ENCODE data around the gene ZNF107.
A peak's percentile ranks its signal among the peaks of the same experiment; 100 is the strongest.
"Not testable (repeated sequence)": the region's sequence is repeated elsewhere in the genome, so short reads cannot be mapped to it uniquely, and the experiment has no call there.

Gene ZNF107

DNA sequence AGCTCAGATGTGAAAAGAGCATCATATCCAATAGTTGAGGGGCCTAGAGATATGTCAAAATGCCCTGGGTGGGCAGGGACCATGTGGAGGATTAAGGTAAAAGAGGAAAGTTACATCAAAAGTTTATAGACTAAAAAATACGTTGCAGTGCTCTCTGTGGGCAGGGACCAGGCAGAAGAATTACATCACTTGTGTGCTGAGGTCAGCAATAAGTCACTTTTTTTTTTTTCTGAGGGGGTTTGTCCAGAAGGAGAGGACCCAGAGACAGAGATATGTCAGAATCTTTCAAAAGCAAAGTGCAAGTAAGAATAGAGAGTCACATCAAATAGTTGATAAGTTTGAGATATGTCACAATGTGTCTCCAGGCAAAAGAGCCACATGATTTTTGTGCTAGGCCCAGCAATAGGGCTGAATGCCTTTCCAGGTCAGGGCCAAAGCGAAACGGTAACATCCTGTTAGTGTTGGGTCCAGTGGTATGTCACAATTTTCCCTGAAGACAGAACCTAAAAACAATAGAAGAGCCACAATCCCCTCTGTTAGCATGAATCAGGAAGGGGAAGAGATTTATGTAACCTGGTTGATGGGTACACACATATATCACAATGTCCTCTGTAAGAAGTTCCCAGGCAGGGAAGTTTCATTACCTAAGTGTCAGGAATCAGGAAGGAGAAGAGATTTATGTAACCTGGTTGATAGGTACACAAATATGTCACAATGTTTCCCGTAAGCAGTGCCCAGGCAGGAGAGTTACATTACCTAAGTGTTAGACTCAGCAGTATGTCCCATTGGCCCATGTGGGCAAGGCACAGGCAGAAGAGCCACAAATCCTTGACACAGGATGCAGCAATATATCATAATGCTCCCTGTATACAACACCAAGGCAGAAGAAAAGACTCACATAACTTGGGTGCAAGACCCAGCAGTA lies 28.1 kb upstream of the ZNF107 start:
- no peaks in the 10 kb centered on the region for H3K4me1 Mint-ChIP-seq
- no peaks in the 10 kb centered on the region for H3K9me3 Mint-ChIP-seq
- H3K36me3 Mint-ChIP-seq, result no peaks in the 10 kb centered on the region
- H3K27me3 Mint-ChIP-seq, result no peaks in the 10 kb centered on the region
- H3K27ac Mint-ChIP-seq, result no peak overlapping the region
- no peak for ATAC-seq
- no peak overlapping the region for H3K4me3 Mint-ChIP-seq

DNA sequence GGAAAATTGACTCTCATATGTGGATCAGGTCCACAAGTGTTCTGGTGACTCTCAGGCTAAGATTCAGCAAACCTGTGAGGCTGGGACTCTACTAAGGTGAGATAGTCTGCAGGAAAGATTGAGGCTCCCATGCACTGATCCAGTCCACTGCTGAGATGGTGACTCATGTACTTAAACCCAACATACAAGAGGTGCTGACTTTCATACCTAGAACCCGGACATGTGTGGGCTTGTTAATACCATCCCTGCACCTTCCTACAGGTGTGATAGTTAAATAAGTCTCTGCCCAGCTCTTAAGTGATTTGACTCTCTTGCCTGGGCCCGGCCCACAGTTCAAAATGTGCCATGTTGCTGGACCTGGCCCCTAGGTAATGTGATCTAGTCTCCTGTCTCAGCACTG lies 27.1 kb upstream of the ZNF107 start:
- ATAC-seq, result no peak
- Mint-ChIP-seq H3K27ac (peak overlapping the region; percentile 2), H3K9me3 (peaks cover 4% of the 10 kb centered on the region), H3K36me3 (no peaks in the 10 kb centered on the region), H3K4me3 (no peak overlapping the region), H3K27me3 (no peaks in the 10 kb centered on the region), H3K4me1 (no peaks in the 10 kb centered on the region)

- H3K36me3 Mint-ChIP-seq, result no peaks in the 10 kb centered on the region
- no peak overlapping the region for H3K4me3 Mint-ChIP-seq
- peak; percentile 32 for ATAC-seq
- no peaks in the 10 kb centered on the region for H3K4me1 Mint-ChIP-seq
- H3K27ac Mint-ChIP-seq, result peak overlapping the region; percentile 2
- no peaks in the 10 kb centered on the region for H3K27me3 Mint-ChIP-seq
- peaks cover 4% of the 10 kb centered on the region for H3K9me3 Mint-ChIP-seq
Measured at GRCh38 chr7:64639267-64640001, 26.5 kb upstream of the ZNF107 start.

- Mint-ChIP-seq H3K27me3 (no peaks in the 10 kb centered on the region), H3K36me3 (no peaks in the 10 kb centered on the region), H3K27ac (peak overlapping the region; percentile 14), H3K9me3 (peaks cover 4% of the 10 kb centered on the region), H3K4me3 (no peak overlapping the region), H3K4me1 (no peaks in the 10 kb centered on the region)
- no peak for ATAC-seq
Measured at GRCh38 chr7:64640504-64640903, 25.4 kb upstream of the ZNF107 start.

GRCh38 chr7:64642046-64642445 lies 23.9 kb upstream of the ZNF107 start:
- peaks cover 4% of the 10 kb centered on the region for H3K9me3 Mint-ChIP-seq
- H3K27me3 Mint-ChIP-seq, result no peaks in the 10 kb centered on the region
- H3K27ac Mint-ChIP-seq, result no peak overlapping the region
- H3K4me1 Mint-ChIP-seq, result no peaks in the 10 kb centered on the region
- ATAC-seq, result no peak
- no peaks in the 10 kb centered on the region for H3K36me3 Mint-ChIP-seq
- H3K4me3 Mint-ChIP-seq, result no peak overlapping the region

DNA sequence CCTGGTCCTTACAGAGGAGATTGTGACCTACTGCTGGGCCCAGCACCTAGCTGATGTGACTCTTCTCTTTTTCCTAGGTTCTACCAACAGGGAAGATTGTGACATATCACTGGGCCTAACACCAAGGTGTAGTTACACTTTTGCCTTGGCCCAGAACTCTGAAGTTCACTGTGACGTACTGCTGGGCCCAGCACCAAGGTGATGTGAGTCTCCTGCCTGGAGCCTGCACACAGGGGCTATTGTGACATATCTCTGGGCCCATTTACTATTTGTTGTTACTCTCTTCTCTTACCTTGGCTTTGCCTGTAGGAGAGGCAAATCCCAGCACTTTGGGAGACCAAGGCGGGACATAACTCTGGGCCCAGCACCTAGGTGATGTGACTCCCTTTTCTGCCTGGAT lies 23.1 kb upstream of the ZNF107 start:
- no peaks in the 10 kb centered on the region for H3K36me3 Mint-ChIP-seq
- no peaks in the 10 kb centered on the region for H3K4me1 Mint-ChIP-seq
- H3K27me3 Mint-ChIP-seq, result no peaks in the 10 kb centered on the region
- no peak overlapping the region for H3K4me3 Mint-ChIP-seq
- peaks cover 4% of the 10 kb centered on the region for H3K9me3 Mint-ChIP-seq
- H3K27ac Mint-ChIP-seq, result no peak overlapping the region
- ATAC-seq, result no peak

DNA sequence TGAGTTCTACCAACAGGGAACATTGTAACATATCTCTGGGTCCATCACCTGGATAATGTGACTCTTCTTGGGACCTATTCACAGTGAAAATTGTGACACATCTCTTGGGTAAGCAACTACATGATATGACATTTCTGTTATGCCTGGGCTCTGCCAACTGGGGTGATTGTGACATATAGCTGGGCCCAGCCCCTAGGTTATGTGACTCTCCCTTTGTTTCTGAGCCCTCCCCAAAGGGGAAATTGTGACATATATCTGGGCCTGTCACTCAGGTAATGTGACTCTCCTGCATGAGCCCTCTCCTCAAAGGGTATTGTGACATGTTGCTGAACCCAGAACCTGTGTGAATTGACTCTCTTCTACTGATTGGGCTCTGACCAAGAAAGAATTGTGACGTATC lies 22.4 kb upstream of the ZNF107 start:
- Mint-ChIP-seq H3K4me1 (no peaks in the 10 kb centered on the region), H3K27me3 (no peaks in the 10 kb centered on the region), H3K36me3 (no peaks in the 10 kb centered on the region), H3K4me3 (no peak overlapping the region), H3K27ac (no peak overlapping the region), H3K9me3 (peaks cover 4% of the 10 kb centered on the region)
- no peak for ATAC-seq

GRCh38 chr7:64651203-64651602 lies 14.7 kb upstream of the ZNF107 start:
- H3K4me3 Mint-ChIP-seq, result no peak overlapping the region
- H3K4me1 Mint-ChIP-seq, result no peaks in the 10 kb centered on the region
- H3K36me3 Mint-ChIP-seq, result no peaks in the 10 kb centered on the region
- H3K27me3 Mint-ChIP-seq, result no peaks in the 10 kb centered on the region
- H3K27ac Mint-ChIP-seq, result no peak overlapping the region
- H3K9me3 Mint-ChIP-seq, result peaks cover 3% of the 10 kb centered on the region
- no peak for ATAC-seq

GRCh38 chr7:64651632-64652165 lies 14.2 kb upstream of the ZNF107 start:
- no peak overlapping the region for H3K4me3 Mint-ChIP-seq
- H3K4me1 Mint-ChIP-seq, result no peaks in the 10 kb centered on the region
- H3K27me3 Mint-ChIP-seq, result no peaks in the 10 kb centered on the region
- no peak overlapping the region for H3K27ac Mint-ChIP-seq
- H3K9me3 Mint-ChIP-seq, result peaks cover 3% of the 10 kb centered on the region
- no peak for ATAC-seq
- H3K36me3 Mint-ChIP-seq, result no peaks in the 10 kb centered on the region

GRCh38 chr7:64653721-64654401 lies 12.1 kb upstream of the ZNF107 start:
- no peak overlapping the region for H3K4me3 Mint-ChIP-seq
- no peaks in the 10 kb centered on the region for H3K27me3 Mint-ChIP-seq
- ATAC-seq, result no peak
- H3K36me3 Mint-ChIP-seq, result no peaks in the 10 kb centered on the region
- no peak overlapping the region for H3K27ac Mint-ChIP-seq
- H3K9me3 Mint-ChIP-seq, result peaks cover 3% of the 10 kb centered on the region
- no peaks in the 10 kb centered on the region for H3K4me1 Mint-ChIP-seq

DNA sequence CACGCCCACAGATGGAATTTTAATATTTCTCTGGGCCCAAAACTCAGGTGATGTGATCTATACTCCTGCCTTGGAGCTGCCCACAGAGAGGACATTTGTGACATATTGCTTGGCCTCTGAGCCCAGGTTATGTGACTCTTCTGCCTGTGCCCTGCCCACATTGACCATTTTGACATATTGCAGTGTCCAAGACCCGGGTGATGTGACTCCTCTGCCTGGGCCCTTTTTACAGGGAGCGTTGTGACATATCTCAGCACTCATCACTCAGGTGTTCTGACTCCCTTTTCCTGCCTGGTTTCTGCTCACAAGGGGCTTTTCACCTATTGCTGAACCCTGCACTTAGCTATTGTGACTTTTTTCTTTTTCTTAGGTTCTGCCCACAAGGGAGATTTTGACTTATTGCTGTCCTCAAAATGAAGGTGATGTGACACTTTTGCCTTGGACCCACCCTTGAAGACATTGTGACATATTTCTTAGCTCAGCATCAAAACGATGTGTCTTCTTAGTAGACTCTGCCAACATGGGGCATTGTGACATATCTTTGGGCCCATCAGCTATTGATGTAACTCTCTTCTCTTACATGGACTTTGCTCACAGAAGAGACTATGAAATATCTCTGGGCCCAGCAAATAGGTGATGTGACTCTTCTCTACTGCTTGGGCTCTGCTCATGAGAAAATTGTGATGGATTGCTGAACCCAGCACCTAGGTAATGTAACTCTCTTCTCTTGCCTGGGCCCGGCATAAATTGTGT lies 11.0 kb upstream of the ZNF107 start:
- Mint-ChIP-seq H3K27ac (no peak overlapping the region), H3K9me3 (peaks cover 3% of the 10 kb centered on the region), H3K4me1 (no peaks in the 10 kb centered on the region), H3K4me3 (no peak overlapping the region), H3K27me3 (no peaks in the 10 kb centered on the region), H3K36me3 (no peaks in the 10 kb centered on the region)
- no peak for ATAC-seq

DNA sequence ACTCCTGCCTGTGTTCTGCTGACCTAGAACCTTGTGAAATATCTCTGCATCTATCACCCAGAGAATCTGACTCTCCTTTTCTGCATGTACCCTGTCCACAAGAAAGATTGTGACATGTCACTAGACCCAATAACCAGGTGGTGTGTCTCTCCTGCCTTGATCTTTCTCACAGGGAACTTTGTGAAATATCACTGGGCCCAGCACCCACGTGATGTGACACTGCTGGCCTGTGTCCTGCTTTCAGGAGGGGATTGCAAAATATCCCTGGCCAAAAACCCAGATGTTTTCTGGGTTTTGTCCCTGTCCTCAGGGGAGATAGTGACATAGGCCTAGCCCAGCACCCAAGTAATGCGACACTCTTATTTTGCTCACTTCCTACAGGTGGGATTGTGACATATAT lies 10.1 kb upstream of the ZNF107 start:
- no peak overlapping the region for H3K27ac Mint-ChIP-seq

DNA sequence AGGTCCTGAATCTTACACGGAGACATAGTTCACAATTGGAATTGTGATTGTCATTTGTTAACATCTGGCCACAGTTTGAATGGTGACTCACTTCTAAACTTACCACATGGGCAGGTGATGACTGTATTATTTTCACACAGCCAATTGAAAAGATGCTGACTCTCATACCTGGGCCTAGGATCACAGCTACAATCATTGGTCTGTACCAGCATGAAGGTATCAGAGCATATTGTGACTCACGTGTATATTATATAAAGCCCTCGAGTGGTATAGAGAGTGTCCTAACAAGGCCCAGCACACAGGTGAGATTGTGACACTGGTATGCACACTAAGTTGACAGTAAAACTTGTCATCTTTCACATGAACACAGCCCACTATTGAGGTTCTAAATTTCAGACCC lies 9.4 kb upstream of the ZNF107 start:
- Mint-ChIP-seq H3K4me3 (no peak overlapping the region), H3K36me3 (peaks cover 7% of the 10 kb centered on the region), H3K4me1 (no peaks in the 10 kb centered on the region), H3K27ac (no peak overlapping the region), H3K27me3 (no peaks in the 10 kb centered on the region), H3K9me3 (peaks cover 5% of the 10 kb centered on the region)
- ATAC-seq, result no peak

More for the DNA sequence above, 10.1 kb upstream of the ZNF107 start:
- ATAC-seq, result no peak
- Mint-ChIP-seq H3K4me1 (no peaks in the 10 kb centered on the region), H3K27me3 (no peaks in the 10 kb centered on the region), H3K36me3 (peaks cover under 1% of the 10 kb centered on the region), H3K9me3 (peaks cover 3% of the 10 kb centered on the region), H3K4me3 (no peak overlapping the region)

DNA sequence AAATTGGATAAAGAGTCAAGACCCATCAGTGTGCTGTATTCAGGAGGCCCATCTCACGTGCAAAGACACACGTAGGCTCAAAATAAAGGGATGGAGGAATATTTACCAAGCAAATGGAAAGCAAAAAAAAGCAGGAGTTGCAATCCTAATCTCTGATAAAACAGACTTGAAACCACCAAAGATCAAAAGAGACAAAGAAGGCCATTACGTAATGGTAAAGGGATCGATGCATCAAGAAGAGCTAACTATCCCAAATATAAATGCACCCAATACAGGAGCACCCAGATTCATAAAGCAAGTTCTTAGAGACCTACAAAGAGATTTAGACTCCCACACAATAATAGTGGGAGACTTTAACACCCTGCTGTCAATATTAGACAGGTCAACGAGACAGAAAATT lies 3.8 kb upstream of the ZNF107 start:
- ATAC-seq, H3K27me3 Mint-ChIP-seq, H3K4me3 Mint-ChIP-seq, H3K36me3 Mint-ChIP-seq, H3K9me3 Mint-ChIP-seq: not testable (repeated sequence)
- Mint-ChIP-seq H3K27ac (peak overlapping the region; percentile 20), H3K4me1 (peaks cover 17% of the 10 kb centered on the region)

DNA sequence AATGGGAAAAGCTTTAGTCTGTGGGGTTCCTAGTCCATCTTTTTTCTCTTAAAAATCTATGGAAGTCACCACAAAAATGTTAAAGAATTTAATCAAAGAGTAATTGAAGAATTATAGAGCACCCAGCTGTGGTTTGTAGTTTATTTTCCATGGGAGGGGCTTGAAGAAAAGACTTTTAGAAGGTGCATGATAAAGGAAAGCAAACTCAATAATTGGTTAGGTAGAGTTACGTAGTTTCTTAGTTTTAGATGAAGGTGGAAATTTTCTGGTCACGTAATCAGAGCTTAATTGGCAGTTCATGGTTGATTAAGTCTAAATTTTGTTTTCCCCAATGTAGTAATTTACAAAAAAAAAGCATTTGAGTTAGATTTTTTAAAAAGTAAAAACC lies 724 bp downstream of the ZNF107 start:
- Mint-ChIP-seq H3K36me3 (peaks cover 30% of the 10 kb centered on the region), H3K27ac (peak overlapping the region; percentile 98), H3K4me1 (peaks cover 51% of the 10 kb centered on the region), H3K9me3 (peaks cover 3% of the 10 kb centered on the region), H3K27me3 (no peaks in the 10 kb centered on the region), H3K4me3 (peak overlapping the region; percentile 98)
- no peak for ATAC-seq
